IMR-90 (cell line): ENCODE measurements around the gene SLIT3. TPM values are rescaled to one million over a fixed set of nuclear protein-coding genes. Genes with fewer than 3 reads are reported as not detected.

ENCODE experiments used
- ATAC-seq: fragments of 200-7000 bp; cut with Tn5 transposase; 2 replicates; pipeline ENCODE4 v1.9.1; 2020; ENCODE audit warnings: low read depth, mild to moderate bottlenecking, moderate library complexity
- BruUV-seq: library from RNA; stranded (reverse); fragments of 400-500 nt; replicated peaks from 2 replicates; lab custom pipeline; 2021; lab: Mats Ljungman, UMichigan
- CTCF ChIA-PET: fragments of 300-600 bp; formaldehyde crosslinking; extraction: SDS; loops from one replicate; lab custom pipeline; 2021; ENCODE audit warnings: antibody characterized with exemption; lab: Yijun Ruan, JAX
- POLR2A ChIA-PET: fragments of 300-600 bp; sonication (Branson Sonifier 250); formaldehyde crosslinking; loops from one replicate; lab custom pipeline; 2022; ENCODE audit warnings: antibody characterized with exemption; ENCODE audit not compliant: unreplicated experiment; lab: Charles Lee
- DNase-seq: peaks from one replicate; pipeline ENCODE4 v3.0.0; 2013
- H2AFZ ChIP-seq: replicated peaks from 2 replicates; pipeline ENCODE3; 2013; ENCODE audit warnings: low read length, mild to moderate bottlenecking; ENCODE audit not compliant: poor library complexity
- H2AK5ac ChIP-seq: 2 replicates; pipeline ENCODE4 v1.6.1; 2013; ENCODE audit warnings: low read depth, low read length, inconsistent platforms
- H2AK9ac ChIP-seq: replicated peaks from 2 replicates; pipeline ENCODE3; 2013; ENCODE audit warnings: mild to moderate bottlenecking, low read depth, low read length, moderate library complexity; ENCODE audit not compliant: poor library complexity
- H2BK120ac ChIP-seq: 2 replicates; pipeline ENCODE4 v1.6.1; 2013; ENCODE audit warnings: low read depth, low read length, inconsistent platforms
- H2BK15ac ChIP-seq: 3 replicates; pipeline ENCODE4 v1.6.1; 2013; ENCODE audit warnings: low read depth, low read length, inconsistent platforms
- H2BK20ac ChIP-seq: 2 replicates; pipeline ENCODE4 v1.6.1; 2013; ENCODE audit warnings: low read depth, mild to moderate bottlenecking, inconsistent platforms, low read length, moderate library complexity
- H2BK5ac ChIP-seq: 2 replicates; pipeline ENCODE4 v1.6.1; 2013; ENCODE audit warnings: mild to moderate bottlenecking, low read depth, low read length, inconsistent platforms; ENCODE audit not compliant: poor library complexity, severe bottlenecking
- H3K14ac ChIP-seq: replicated peaks from 2 replicates; pipeline ENCODE4 v1.6.1; 2013; ENCODE audit warnings: low read depth, low read length, inconsistent platforms
- H3K18ac ChIP-seq: 2 replicates; pipeline ENCODE4 v1.6.1; 2013; ENCODE audit warnings: low read depth, low read length, control low read depth
- H3K23ac ChIP-seq: 2 replicates; pipeline ENCODE4 v1.6.1; 2013; ENCODE audit warnings: low read depth, low read length, inconsistent platforms
- H3K27ac ChIP-seq: 2 replicates; pipeline ENCODE4 v1.5.1; 2013; ENCODE audit warnings: mild to moderate bottlenecking, control low read depth, low read length; ENCODE audit not compliant: insufficient read depth
- H3K27me3 ChIP-seq: 2 replicates; pipeline ENCODE4 v1.6.1; 2013; ENCODE audit warnings: low read length; ENCODE audit not compliant: control insufficient read depth, insufficient read depth
- H3K36me3 ChIP-seq: 2 replicates; pipeline ENCODE4 v1.6.1; 2013; ENCODE audit warnings: low read length, mixed read lengths; ENCODE audit not compliant: control insufficient read depth, insufficient read depth
- H3K4ac ChIP-seq: 2 replicates; pipeline ENCODE4 v1.6.1; 2013; ENCODE audit warnings: low read depth, low read length, inconsistent platforms
- H3K4me1 ChIP-seq: 2 replicates; pipeline ENCODE4 v1.6.1; 2013; ENCODE audit warnings: low read length, mixed read lengths; ENCODE audit not compliant: control insufficient read depth, insufficient read depth
- H3K4me2 ChIP-seq: 2 replicates; pipeline ENCODE4 v1.6.1; 2013; ENCODE audit warnings: low read depth, mild to moderate bottlenecking, control low read depth, low read length, moderate library complexity
- H3K4me3 ChIP-seq: 2 replicates; pipeline ENCODE4 v1.5.1; 2013; ENCODE audit warnings: low read depth, mild to moderate bottlenecking, control low read depth, low read length, moderate library complexity; ENCODE audit not compliant: insufficient read depth
- H3K56ac ChIP-seq: 2 replicates; pipeline ENCODE4 v1.6.1; 2013; ENCODE audit warnings: low read length, inconsistent platforms; ENCODE audit not compliant: insufficient read depth; ENCODE audit errors: extremely low read depth
- H3K79me1 ChIP-seq, 2 experiments: 2 replicates each; pipeline ENCODE4 v1.6.1; 2013; ENCODE audit warnings: low read length in 2 of 2, inconsistent platforms in 1 of 2, low read depth in 1 of 2
- H3K9ac ChIP-seq: 2 replicates; pipeline ENCODE4 v1.6.1; 2013; ENCODE audit warnings: low read depth, low read length, control low read depth
- H3K9me1 ChIP-seq: 2 replicates; pipeline ENCODE4 v1.6.1; 2013; ENCODE audit warnings: low read length, inconsistent platforms; ENCODE audit not compliant: insufficient read depth
- H3K9me3 ChIP-seq: 2 replicates; pipeline ENCODE4 v1.6.1; 2013; ENCODE audit warnings: low read length; ENCODE audit not compliant: control insufficient read depth, insufficient read depth
- H4K20me1 ChIP-seq: 2 replicates; pipeline ENCODE4 v1.6.1; 2013; ENCODE audit warnings: low read length, inconsistent platforms; ENCODE audit not compliant: insufficient read depth
- H4K5ac ChIP-seq: 2 replicates; pipeline ENCODE4 v1.6.1; 2013; ENCODE audit warnings: mild to moderate bottlenecking, low read depth, low read length, control low read depth
- H4K8ac ChIP-seq, 2 experiments: 2 replicates each; pipeline ENCODE4 v1.6.1; 2013; ENCODE audit warnings: low read depth in 2 of 2, low read length in 2 of 2, control low read depth in 1 of 2, inconsistent platforms in 1 of 2
- H4K91ac ChIP-seq: 2 replicates; pipeline ENCODE4 v1.6.1; 2013; ENCODE audit warnings: low read depth, low read length, inconsistent platforms; ENCODE audit not compliant: insufficient read depth
- CEBPB ChIP-seq: IDR thresholded peaks from 2 replicates; pipeline ENCODE4 v1.6.1; 2012; ENCODE audit warnings: low read depth, low read length, improper control_type of control experiment
- CHD1 ChIP-seq: IDR thresholded peaks from 2 replicates; pipeline ENCODE4 v1.6.1; 2012; ENCODE audit warnings: low read depth, low read length, improper control_type of control experiment
- CTCF ChIP-seq: conservative IDR thresholded peaks from 2 replicates; pipeline ENCODE4 v1.5.1; 2012; ENCODE audit warnings: mild to moderate bottlenecking, low read depth, low read length, improper control_type of control experiment
- ELK1 ChIP-seq: fragments of 150-350 bp; IDR thresholded peaks from 2 replicates; pipeline ENCODE4 v1.6.1; 2016; ENCODE audit warnings: low read depth, mild to moderate bottlenecking, low read length, moderate library complexity, borderline replicate concordance
- FOS ChIP-seq: fragments of 150-350 bp; IDR thresholded peaks from 2 replicates; pipeline ENCODE4 v1.6.1; 2016; ENCODE audit warnings: low read depth, low read length
- MAZ ChIP-seq: IDR thresholded peaks from 2 replicates; pipeline ENCODE4 v1.6.1; 2012; ENCODE audit warnings: low read depth, mild to moderate bottlenecking, low read length, improper control_type of control experiment, moderate library complexity, borderline replicate concordance
- MXI1 ChIP-seq: IDR thresholded peaks from 2 replicates; pipeline ENCODE4 v1.6.1; 2012; ENCODE audit warnings: low read depth, mild to moderate bottlenecking, low read length, moderate library complexity, borderline replicate concordance
- NFE2L2 ChIP-seq: fragments of 150-350 bp; IDR thresholded peaks from 2 replicates; pipeline ENCODE4 v1.6.1; 2016; ENCODE audit warnings: low read depth, mild to moderate bottlenecking, low read length
- RCOR1 ChIP-seq: IDR thresholded peaks from 2 replicates; pipeline ENCODE4 v1.6.1; 2012; ENCODE audit warnings: mild to moderate bottlenecking, low read length, improper control_type of control experiment; ENCODE audit not compliant: insufficient replicate concordance
- WGBS, 2 experiments: methylation state at CpG; one replicate each; pipeline versions ENCODE4 v1.1.5 to v1.1.7; 2013; ENCODE audit warnings: missing lambda C conversion rate in 2 of 2; ENCODE audit not compliant: insufficient read length in 1 of 2; ENCODE audit errors: extremely low coverage in 2 of 2; 5-methylcytosine and 5-hydroxymethylcytosine counted together
- dilution Hi-C: fragments of 300-500 bp; cut with HindIII; formaldehyde crosslinking; loops from one replicate; pipeline ENCODE4 v1.14.3; 2018; ENCODE audit warnings: low sequenced_read_pairs; ENCODE audit not compliant: unreplicated experiment
- in situ Hi-C: fragments of 300-500 bp; cut with MboI; formaldehyde crosslinking; loops from 3 replicates; pipeline ENCODE4 v1.14.3; 2019; ENCODE audit warnings: low sequenced_read_pairs, inconsistent platforms, mixed read lengths
- intact Hi-C: fragments of 100-400 bp; cut with micrococcal nuclease; formaldehyde crosslinking; loops from 2 replicates; pipeline ENCODE4 v1.10.0; 2022
- polyA plus RNA-seq, 3 experiments: library from polyadenylated mRNA; depleted of rRNA; stranded (reverse); fragments of >200 nt; gene quantifications; 2 replicates each; pipeline ENCODE4 v1.2.3, GENCODE V29; 2012; ENCODE audit warnings: low replicate concordance in 1 of 3
- total RNA-seq: library from RNA; depleted of rRNA; stranded (reverse); fragments of >200 nt; gene quantifications from 2 replicates; pipeline ENCODE4 v1.2.3, GENCODE V29; 2012

The SLIT3 gene
- total and polyA plus RNA-seq, 2 of the 4 experiments (the other 2 are of a cell fraction), result 0.18 to 0.50 TPM

- H3K4me2 ChIP-seq, result no peak overlapping the region
- BruUV-seq, result no TSS peak
- in situ Hi-C loops, result no loop called here
- no peak overlapping the region for H2AK9ac ChIP-seq
- DNase-seq, result no peak
- H3K27me3 ChIP-seq, result no peaks in the 10 kb centered on the region; the same call in 1 of the 2 replicates
- H3K27ac ChIP-seq, result no peak overlapping the region
- no peak overlapping the region for H4K91ac ChIP-seq
- H3K4me3 ChIP-seq, result no peak overlapping the region
- H3K4me1 ChIP-seq, result no peaks in the 10 kb centered on the region
- H3K23ac ChIP-seq, result no peak overlapping the region
- no peaks in the 10 kb centered on the region for H3K36me3 ChIP-seq
- no peaks in the 10 kb centered on the region for H3K9me1 ChIP-seq
- ATAC-seq, result no peak
- no peak overlapping the region for H2BK20ac ChIP-seq
- no peak overlapping the region for H3K18ac ChIP-seq
- CTCF ChIA-PET, result interaction anchor here (0.7 kb wide), 1 partner anchor 10 kb away, joined by 3 read pairs; no protein-coding TSS in a partner anchor
- H4K8ac ChIP-seq, result no peak overlapping the region
- no peak overlapping the region for H3K14ac ChIP-seq
- no peaks in the 10 kb centered on the region for H3K79me1 ChIP-seq
- dilution Hi-C loops, result no loop called here
- no peaks in the 10 kb centered on the region for H4K20me1 ChIP-seq
- no peak overlapping the region for H2AK5ac ChIP-seq
- no peak overlapping the region for H4K5ac ChIP-seq
- no peak overlapping the region for H2BK5ac ChIP-seq
- H3K9me3 ChIP-seq, result no peaks in the 10 kb centered on the region
- intact Hi-C loops, result no loop called here
- TF ChIP-seq MAZ, result no peak
- TF ChIP-seq CTCF, result no peak
- no peak for TF ChIP-seq FOS
- no peak for TF ChIP-seq RCOR1
- TF ChIP-seq MXI1, result no peak
- no peak for TF ChIP-seq CHD1
- TF ChIP-seq NFE2L2, result no peak
- TF ChIP-seq CEBPB, result no peak
- no peak for TF ChIP-seq ELK1
- H2BK15ac ChIP-seq, result no peak overlapping the region
- POLR2A ChIA-PET, result no interaction called here
- no peak overlapping the region for H2BK120ac ChIP-seq
- no peak overlapping the region for H3K56ac ChIP-seq
- WGBS, 2 experiments, result 43% methylated on average over 4 of the region's 12 CpGs; no CpG with 5 or more reads in 1 of the 2 experiments
- no peak overlapping the region for H3K9ac ChIP-seq
- no peak overlapping the region for H3K4ac ChIP-seq
- no peak overlapping the region for H2AFZ ChIP-seq
Measured at GRCh38 chr5:169013208-169013728, 287.7 kb downstream of the SLIT3 start.
